ENCODE results near the gene NUAK2. TPM values are rescaled to one million over a fixed set of nuclear protein-coding genes. Genes with fewer than 3 reads are reported as not detected.

NUAK2 gene
- total and polyA plus RNA-seq, 2 of the 8 experiments (the other 6 are each of a cell fraction or from before 2014, with no cell fraction given) = 9.4 to 12.9 TPM

DNA sequence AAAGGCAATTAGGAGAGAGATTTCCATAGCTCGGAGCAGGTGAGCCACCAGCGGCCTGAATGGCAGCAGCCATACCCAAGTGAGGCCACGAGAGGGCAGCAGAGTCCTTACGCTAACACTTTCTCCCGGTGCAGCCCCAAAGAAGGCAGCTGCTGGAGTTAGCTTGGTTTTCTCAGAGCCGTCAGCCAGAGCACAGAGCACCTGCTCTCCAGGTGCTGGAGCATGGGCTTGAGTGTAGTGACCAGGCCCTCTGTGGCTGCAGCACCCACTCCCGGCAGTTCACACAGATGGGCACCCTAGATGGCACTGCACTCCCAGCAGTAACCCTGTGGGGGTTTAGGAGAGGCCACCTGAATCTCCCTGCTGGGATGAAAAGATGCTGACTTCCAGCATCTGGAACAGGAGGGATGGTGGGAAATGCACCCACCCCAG is 48.0 kb downstream of the NUAK2 start (continued):
- TF ChIP-seq KDM1A (IDR thresholded peaks at IDR 0.05; ENCODE audit: borderline replicate concordance, low read length) (no peak), CHD2 (IDR thresholded peaks at IDR 0.05; ENCODE audit: low read length) (peak; percentile 58; the same call in 1 of the 2 replicates), SIN3A (conservative IDR thresholded peaks at IDR 0.05 in 1 of 2, IDR thresholded peaks at IDR 0.05 in 1 of 2; ENCODE audit: low read depth in 1 of 2, low read length in 2 of 2) (0 out of 4 replicates have a peak, but pooled peaks of 1 of the 2 experiments have one; percentile 55), RAD21 (IDR thresholded peaks at IDR 0.05 in 1 of 2, conservative IDR thresholded peaks at IDR 0.05 in 1 of 2; ENCODE audit: low read depth in 2 of 2, low read length in 2 of 2) (peak; percentile 99 to 100), TAF1 (IDR thresholded peaks at IDR 0.05; ENCODE audit: low read depth, low read length) (no peak), MAFK (IDR thresholded peaks at IDR 0.05; ENCODE audit: low read depth, low read length) (no peak), SP1 (IDR thresholded peaks at IDR 0.05; ENCODE audit: low read depth, low read length) (no peak), BRCA1 (IDR thresholded peaks at IDR 0.05; ENCODE audit: low read depth, low read length) (no peak), KDM4A (IDR thresholded peaks at IDR 0.05; ENCODE audit: low read depth, low read length, severe bottlenecking) (no peak)
